Kidney epithelial cell (primary cell): ENCODE data around the gene FLNC. TPM values are rescaled to one million over a fixed set of nuclear protein-coding genes. Genes with fewer than 3 reads are reported as not detected.

Experiments
- DNase-seq: peaks from one replicate; pipeline ENCODE4 v3.0.0-alpha.2; 2010; ENCODE audit warnings: low read depth
- H3K27me3 ChIP-seq: 2 replicates; pipeline ENCODE4 v1.6.0; 2011; ENCODE audit warnings: low read length; ENCODE audit not compliant: control insufficient read depth, insufficient read depth
- H3K36me3 ChIP-seq: 2 replicates; pipeline ENCODE4 v1.5.1; 2011; ENCODE audit warnings: low read length; ENCODE audit not compliant: control insufficient read depth, insufficient read depth
- H3K4me3 ChIP-seq: 2 replicates; pipeline ENCODE4 v1.5.1; 2011; ENCODE audit warnings: low read depth, mild to moderate bottlenecking, control low read depth, low read length
- CTCF ChIP-seq: IDR thresholded peaks from 2 replicates; pipeline ENCODE4 v1.5.1; 2011; ENCODE audit warnings: mild to moderate bottlenecking, moderate library complexity, low read length, control low read depth, inconsistent platforms; ENCODE audit not compliant: insufficient read depth, poor library complexity, severe bottlenecking
- total RNA-seq: library from RNA; depleted of rRNA; stranded (reverse); fragments of >200 nt; gene quantifications from 2 replicates; pipeline ENCODE4 v1.2.3, GENCODE V29; 2015

FLNC gene
- total RNA-seq, 1 donor from 2014 or later = 243 TPM

GRCh38 chr7:128882134-128882533 is 51.9 kb downstream of the FLNC start:
- H3K36me3 ChIP-seq = no peaks in the 10 kb centered on the region
- TF ChIP-seq CTCF = no peak
- H3K27me3 ChIP-seq = peaks cover 3% of the 10 kb centered on the region
- DNase-seq = no peak
- H3K4me3 ChIP-seq = no peak overlapping the region

GRCh38 chr7:128883622-128884448 is 53.6 kb downstream of the FLNC start:
- H3K4me3 ChIP-seq = no peak overlapping the region
- H3K36me3 ChIP-seq = no peaks in the 10 kb centered on the region
- H3K27me3 ChIP-seq = peaks cover 3% of the 10 kb centered on the region
- no peak for DNase-seq
- peak; percentile 89 for TF ChIP-seq CTCF

- Histone ChIP-seq H3K4me3 (no peak overlapping the region), H3K36me3 (no peaks in the 10 kb centered on the region), H3K27me3 (peaks cover 3% of the 10 kb centered on the region)
- no peak for DNase-seq
- no peak for TF ChIP-seq CTCF
Measured at GRCh38 chr7:128884561-128885369, 54.6 kb downstream of the FLNC start.

- TF ChIP-seq CTCF = no peak
- Histone ChIP-seq H3K36me3 (no peaks in the 10 kb centered on the region), H3K4me3 (no peak overlapping the region), H3K27me3 (peaks cover 9% of the 10 kb centered on the region)
- no peak for DNase-seq
Measured at GRCh38 chr7:128885370-128886187, 55.4 kb downstream of the FLNC start.

- Histone ChIP-seq H3K4me3 (no peak overlapping the region), H3K27me3 (peaks cover 16% of the 10 kb centered on the region), H3K36me3 (no peaks in the 10 kb centered on the region)
- TF ChIP-seq CTCF = no peak
- no peak for DNase-seq
Measured at GRCh38 chr7:128886391-128887168, 56.4 kb downstream of the FLNC start.
